Posterior vena cava (tissue), 2 donors: ENCODE measurements around the gene DGKD. TPM values are rescaled to one million over a fixed set of nuclear protein-coding genes. Genes with fewer than 3 reads are reported as not detected.

ENCODE experiments used
- DNase-seq: peaks from one replicate; pipeline ENCODE4 v3.0.0-alpha.2; 2020; ENCODE audit warnings: low spot score
- intact Hi-C, 2 donors: fragments of 100-400 bp; cut with DNase I; formaldehyde crosslinking; loops; one replicate each; pipeline versions ENCODE4 v1.14.1 to v1.14.2; 2022 to 2023
- total RNA-seq, 2 donors: library from RNA; stranded (reverse); fragmentation: NEBNext Ultra II Directional; extraction: Animal tissue kit (Norgen Biotek cat#: 25700); gene quantifications; one replicate each; pipeline ENCODE4 v1.2.1, GENCODE V29; 2021
- donor health status: DM: yes; HTN: yes; CAD: no.
- donor health status: DM: yes; HTN: yes; CAD: no.

The DGKD gene
- total RNA-seq, 2 donors from 2014 or later, result 38.1 to 40.3 TPM

GRCh38 chr2:233400341-233400740 is 46.0 kb downstream of the DGKD start:
- intact Hi-C loops, result no loop called here
- no peak for DNase-seq

- DNase-seq, result no peak
- intact Hi-C loops, result no loop called here
These were observed 46.7 kb downstream of the DGKD start for GRCh38 chr2:233400961-233401360.

DNA sequence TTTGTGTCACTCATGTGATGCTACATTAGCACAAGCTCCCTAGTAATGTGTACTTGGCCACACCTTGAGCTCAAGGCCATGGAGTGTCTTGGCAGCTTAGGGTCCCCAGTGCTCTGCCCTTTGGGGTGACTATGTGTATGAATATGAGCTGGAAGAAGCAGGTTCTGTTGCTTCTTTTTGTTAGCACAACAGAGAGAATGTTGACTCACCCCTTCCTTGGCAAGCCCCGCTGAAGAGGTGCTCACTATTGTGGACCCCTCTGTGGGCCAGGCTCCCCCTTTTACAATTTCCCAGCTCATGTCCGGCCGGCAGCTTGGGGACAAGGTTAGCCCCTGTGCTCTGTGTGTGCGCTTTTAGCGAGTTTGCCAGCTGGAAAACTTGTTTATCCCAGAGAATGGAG is 48.1 kb downstream of the DGKD start:
- intact Hi-C loops, result no loop called here
- no peak for DNase-seq

GRCh38 chr2:233402789-233403188 is 48.5 kb downstream of the DGKD start:
- no peak for DNase-seq
- intact Hi-C loops, result no loop called here

DNA sequence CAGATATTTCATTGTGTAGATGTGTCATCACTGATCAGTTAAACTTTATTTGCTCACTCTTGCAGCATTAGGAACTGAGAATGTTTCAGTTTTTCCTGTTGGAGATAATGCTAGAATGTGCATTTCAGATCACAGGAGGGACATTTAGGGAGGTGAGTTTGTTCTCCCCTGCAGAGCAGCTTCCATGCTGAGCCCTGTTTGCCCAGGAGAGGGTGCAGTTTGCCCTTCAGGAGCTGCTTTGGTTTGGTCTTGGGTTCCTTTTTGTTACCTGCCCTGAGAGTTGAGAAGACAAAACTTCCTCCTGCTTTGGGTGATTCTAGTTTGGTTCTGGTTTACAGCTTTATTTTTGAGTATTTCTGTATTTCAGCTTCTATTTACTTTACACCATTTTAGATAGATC is 49.9 kb downstream of the DGKD start:
- no peak for DNase-seq
- intact Hi-C loops, result no loop called here

DNA sequence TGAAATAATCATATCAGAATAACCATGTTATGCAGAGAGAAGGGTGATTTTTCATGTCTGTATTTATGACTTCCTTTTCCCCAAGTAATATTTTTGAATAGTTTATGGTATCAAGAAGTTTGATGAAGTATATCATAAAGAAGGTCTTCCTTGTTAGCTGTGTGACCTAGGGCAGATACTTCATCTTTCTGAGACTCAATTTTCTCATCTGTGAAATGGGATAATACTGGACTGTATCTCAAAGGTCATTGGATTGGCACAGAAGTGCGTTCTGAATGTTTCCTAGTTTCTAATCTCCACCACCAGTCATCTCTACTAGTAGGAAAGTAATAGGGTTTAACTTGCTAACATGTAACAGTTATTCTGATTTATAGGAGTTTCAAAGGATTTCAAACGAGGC is 52.6 kb downstream of the DGKD start:
- intact Hi-C loops, result no loop called here
- DNase-seq, result no peak

- DNase-seq, result no peak
- intact Hi-C loops, result no loop called here
These were observed 53.5 kb downstream of the DGKD start for GRCh38 chr2:233407771-233408181.

DNA sequence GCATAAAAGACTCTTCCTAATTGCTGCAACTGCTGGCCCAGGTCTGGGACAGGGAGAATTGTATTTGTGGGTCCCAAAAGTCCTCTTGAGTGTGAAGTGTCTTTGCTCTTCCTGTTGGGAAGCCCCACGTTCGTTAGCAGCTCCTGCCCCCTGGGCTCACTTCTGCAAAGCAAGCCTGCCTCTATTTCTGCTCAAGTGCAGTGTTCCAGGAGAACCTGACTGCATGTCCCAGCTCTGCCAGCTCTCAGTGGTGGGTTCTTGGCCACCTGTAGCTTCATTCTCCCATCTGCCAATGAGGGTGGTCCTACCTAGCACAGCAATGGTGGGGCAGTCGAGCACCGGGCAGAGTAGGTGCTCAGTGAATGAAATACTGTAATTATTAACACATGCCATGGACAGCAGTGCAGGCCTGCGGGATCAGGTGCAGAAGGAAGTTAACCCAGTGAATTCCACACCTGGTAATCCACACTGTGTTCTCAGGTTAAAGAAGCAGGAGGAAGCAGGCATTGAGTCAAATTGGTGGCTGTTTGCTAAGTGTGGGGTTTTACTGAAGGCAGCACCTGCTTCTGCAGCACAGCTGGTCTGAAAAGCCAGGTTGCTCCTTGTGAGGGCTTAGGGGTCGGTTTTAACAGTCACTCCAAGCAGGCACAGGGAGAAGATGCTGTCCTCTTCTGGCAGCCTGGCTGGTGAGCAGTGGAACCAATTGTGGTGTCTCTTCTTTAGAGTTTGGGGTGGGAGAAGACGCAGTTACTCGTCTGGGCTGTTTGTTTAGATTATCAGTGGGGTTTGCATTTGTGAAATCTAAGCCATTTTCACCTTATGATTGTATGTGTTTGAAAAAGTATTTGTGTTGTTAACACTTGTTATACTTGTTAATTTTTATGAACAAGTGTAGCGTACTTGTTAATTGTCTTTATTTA is 54.3 kb downstream of the DGKD start:
- intact Hi-C loops, result no loop called here
- DNase-seq, result no peak

- intact Hi-C loops, result no loop called here
- no peak for DNase-seq
These were observed 55.1 kb downstream of the DGKD start for GRCh38 chr2:233409286-233409991.

GRCh38 chr2:233410196-233410760 is 56.0 kb downstream of the DGKD start:
- no peak for DNase-seq
- intact Hi-C loops, result no loop called here

GRCh38 chr2:233411162-233411561 is 56.9 kb downstream of the DGKD start:
- DNase-seq, result no peak
- intact Hi-C loops, result no loop called here

DNA sequence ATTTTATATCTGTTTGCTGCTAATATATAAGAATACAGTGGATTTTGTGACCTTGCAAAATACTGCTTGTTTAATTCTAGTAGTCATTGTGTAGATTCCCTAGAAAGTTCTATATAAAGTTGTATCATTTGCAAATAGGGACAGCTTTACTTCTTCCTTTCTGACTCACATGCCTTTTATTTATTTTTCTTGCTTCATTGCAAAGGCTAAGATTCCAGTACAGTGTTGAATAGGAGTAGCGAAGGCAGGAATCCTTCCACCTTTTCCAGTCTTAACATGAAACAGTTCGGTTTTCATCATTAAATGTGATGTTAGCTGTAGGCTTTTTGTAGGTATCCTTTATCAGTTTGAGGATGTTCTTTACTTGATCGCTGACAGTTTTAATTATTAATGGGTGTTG is 58.1 kb downstream of the DGKD start:
- no peak for DNase-seq
- intact Hi-C loops, result no loop called here

GRCh38 chr2:233413046-233413445 is 58.8 kb downstream of the DGKD start:
- DNase-seq, result no peak

DNA sequence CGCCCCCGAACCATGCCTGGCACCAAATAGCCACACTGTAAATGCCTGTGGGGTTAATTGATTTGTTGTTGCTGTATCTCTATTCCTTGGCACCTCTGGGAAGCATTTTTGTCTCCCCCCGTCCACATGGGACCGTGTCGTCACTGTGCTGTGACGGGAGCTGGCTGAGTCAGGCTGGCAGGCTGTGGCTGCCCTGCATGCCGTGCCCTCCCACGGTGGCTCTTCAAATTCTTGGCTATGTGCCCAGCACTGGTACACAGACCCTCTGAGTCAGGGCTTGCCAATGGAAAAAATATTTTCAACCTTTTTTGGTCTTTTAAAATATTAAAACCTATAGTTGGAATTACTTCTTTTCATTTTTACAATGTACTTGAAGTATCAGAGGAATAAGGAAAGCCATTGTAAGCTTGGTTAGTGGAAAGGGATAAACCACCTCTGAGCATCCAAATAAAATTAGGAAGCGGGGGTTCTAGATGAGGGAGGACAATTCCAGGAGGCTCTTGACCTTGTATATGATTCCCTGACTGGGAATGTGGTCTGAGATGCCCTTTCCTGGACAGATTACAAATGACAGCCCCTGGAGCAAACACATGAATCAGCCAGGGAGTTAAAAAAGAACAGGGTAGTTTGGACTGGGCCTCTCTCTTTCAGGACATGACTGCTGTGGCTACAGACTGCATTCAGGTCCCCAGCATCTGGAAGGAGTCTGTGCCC is 59.4 kb downstream of the DGKD start:
- intact Hi-C loops, result no loop called here
- no peak for DNase-seq

More at GRCh38 chr2:233413046-233413445, 58.8 kb downstream of the DGKD start:
- intact Hi-C loops, result no loop called here

GRCh38 chr2:233414273-233414654 is 60.0 kb downstream of the DGKD start:
- DNase-seq, result no peak
- intact Hi-C loops, result no loop called here

DNA sequence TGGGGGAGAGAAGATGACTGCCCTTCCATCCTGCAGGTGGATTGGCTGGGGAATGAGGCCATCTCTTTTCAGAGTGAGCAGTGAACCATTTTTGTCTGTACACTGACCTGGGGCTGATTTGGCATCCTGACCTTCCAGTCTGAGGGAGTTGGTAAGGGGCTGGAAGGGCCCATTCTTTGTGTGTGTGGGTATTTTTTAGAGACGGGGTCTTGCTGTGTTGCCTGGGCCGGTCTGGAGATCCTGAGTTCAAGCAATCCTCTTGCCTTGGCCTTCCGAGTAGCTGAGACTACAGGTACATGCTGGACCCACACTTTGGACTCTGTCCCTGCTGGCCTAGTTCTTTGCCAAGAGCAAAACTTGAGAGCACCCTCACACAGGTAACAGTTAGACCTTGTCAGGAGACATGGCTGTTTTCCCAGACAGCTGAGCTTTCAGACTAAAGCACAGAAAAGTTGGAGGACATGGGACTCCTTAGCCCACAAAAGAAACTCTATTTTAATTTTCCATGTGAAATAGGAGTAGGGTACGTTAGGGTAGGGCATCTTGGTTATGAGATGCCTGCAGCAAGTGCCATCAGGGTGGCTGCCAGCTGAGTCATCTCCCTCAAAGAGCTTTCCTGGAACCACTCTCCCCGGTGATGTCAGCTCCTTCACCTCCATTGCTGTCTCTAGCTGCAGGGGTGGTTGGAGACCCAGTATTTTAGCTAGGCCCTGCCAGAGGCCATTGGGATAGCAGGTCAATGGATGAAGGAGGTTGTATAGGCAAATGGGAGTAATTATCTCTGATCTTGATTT is 60.7 kb downstream of the DGKD start:
- DNase-seq, result no peak
- intact Hi-C loops, result no loop called here

DNA sequence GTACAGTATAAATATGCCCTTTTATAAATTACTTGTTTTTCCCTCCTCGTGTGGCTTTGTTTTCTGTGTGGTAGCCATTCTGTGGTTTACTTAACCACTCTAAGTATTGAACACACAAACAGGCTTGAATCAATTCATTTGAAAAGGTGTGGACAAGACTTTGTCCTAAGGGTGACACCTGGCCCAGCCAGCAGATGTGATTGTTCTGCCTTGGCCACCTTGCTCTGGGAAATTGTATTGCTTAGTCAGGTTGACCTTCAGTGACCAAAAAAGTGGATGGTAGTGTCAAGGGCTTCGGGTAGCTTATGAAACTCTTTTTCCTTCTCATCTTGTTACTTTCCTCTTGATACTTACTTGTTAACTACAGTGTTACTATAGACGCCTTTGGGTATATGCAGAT is 61.9 kb downstream of the DGKD start:
- DNase-seq, result no peak
- intact Hi-C loops, result no loop called here

DNA sequence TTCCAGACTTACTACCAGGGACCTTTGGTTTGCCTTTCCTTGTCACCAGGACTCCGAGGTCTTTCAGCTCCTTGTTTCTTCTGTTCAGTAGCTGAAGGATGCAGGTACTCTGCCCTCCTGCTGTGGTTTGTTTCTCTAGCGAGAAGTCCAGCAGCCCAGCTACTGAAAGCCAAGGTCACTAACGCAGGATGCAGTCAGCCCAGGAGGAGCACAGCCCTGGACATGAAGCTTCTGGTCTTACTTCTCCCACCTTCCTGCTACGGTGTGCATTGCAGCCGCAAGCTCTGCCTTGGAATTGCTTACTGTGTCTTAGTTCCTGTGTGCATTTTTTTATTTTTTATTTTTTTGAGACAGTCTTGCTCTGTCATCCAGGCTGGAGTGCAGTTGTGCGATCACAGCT is 62.4 kb downstream of the DGKD start:
- no peak for DNase-seq
- intact Hi-C loops, result no loop called here

DNA sequence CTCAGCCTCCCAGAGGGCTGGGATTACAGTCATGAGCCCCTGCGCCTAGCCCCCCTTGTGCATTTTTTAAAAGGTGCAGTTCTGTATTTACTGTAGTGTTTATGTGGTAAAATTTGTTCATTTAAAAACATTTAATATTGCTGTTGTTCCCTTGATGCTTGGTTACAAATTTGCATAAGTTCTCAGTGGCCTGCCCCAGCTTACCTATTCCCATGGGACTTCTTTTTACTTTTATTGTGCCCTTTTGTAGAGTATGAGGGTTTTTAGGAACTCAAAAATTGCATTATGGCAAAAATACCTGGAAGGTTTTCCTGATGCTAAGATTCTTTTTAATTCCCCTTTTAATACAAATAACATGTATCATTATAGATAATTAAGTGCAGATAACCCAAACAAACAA is 63.0 kb downstream of the DGKD start:
- intact Hi-C loops, result no loop called here
- no peak for DNase-seq
